GM10248 (cell line): ENCODE data around the gene POU6F2.
"Not testable (repeated sequence)": the region's sequence is repeated elsewhere in the genome, so short reads cannot be mapped to it uniquely, and the experiment has no call there.

ENCODE experiments used
- CTCF ChIA-PET: fragments of 300-600 bp; sonication (Branson Sonifier 250); formaldehyde crosslinking; extraction: SDS; loops from one replicate; lab custom pipeline; 2021; ENCODE audit warnings: antibody characterized with exemption; lab: Yijun Ruan, JAX
- POLR2A ChIA-PET: fragments of 350-650 bp; sonication (Branson Sonifier 250); formaldehyde crosslinking; extraction: SDS; loops from one replicate; lab custom pipeline; 2020; ENCODE audit warnings: antibody characterized with exemption; lab: Yijun Ruan, JAX
- DNase-seq: peaks from one replicate; pipeline ENCODE4 v3.0.0; 2012; ENCODE audit errors: extremely low spot score
- TF ChIP-seq, protein P1 (sequence below): IDR thresholded peaks from 2 replicates; pipeline ENCODE4 v1.5.1; 2012; ENCODE audit warnings: mild to moderate bottlenecking, low read depth; ENCODE audit errors: extremely low read depth, missing control alignments, control extremely low read depth

Gene POU6F2

DNA sequence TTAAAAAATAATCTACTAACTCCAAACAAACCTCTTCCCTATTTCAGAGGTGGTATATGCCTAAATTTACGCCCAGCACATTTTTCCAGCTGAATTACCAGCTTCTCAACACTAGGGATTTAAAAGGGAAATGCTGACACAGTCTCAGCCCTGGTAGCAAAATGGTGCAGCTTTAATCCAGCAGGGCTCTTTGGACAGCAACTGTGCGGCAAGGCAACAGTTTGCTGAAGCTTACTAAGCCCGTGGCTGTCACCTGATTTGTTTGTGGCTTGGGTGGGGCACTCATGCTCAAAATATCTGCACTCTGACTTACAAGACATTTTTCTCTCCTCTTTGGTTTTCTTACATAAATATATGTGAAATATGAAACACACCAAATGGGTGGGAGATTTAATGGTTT, 206.7 kb downstream of the POU6F2 start:
- TF ChIP-seq, protein P1, sequence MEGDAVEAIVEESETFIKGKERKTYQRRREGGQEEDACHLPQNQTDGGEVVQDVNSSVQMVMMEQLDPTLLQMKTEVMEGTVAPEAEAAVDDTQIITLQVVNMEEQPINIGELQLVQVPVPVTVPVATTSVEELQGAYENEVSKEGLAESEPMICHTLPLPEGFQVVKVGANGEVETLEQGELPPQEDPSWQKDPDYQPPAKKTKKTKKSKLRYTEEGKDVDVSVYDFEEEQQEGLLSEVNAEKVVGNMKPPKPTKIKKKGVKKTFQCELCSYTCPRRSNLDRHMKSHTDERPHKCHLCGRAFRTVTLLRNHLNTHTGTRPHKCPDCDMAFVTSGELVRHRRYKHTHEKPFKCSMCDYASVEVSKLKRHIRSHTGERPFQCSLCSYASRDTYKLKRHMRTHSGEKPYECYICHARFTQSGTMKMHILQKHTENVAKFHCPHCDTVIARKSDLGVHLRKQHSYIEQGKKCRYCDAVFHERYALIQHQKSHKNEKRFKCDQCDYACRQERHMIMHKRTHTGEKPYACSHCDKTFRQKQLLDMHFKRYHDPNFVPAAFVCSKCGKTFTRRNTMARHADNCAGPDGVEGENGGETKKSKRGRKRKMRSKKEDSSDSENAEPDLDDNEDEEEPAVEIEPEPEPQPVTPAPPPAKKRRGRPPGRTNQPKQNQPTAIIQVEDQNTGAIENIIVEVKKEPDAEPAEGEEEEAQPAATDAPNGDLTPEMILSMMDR, result no peak
- no peak for DNase-seq
- ChIA-PET POLR2A (no interaction called here), CTCF (interaction anchor here (0.9 kb wide), 1 partner anchor 18 kb away, joined by 3 read pairs; no protein-coding TSS in a partner anchor)

DNA sequence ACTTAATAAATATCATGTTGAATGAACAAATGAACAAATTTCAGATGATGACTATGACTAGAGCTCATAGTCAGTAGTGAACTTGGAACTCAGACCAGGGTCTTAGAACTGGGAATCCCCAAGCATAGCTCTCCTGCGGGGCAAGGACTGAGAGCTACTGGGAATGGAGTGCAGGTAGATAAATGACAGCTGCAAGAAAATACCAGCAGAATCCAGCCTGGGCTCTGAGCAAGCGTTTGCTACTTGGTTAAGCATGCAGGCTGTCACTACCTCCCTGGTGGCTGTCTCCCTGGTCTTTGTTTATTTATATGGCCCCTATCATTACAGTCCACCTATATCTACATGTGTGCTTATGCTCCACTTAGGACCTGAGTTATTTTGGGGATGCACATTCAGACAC, 208.4 kb downstream of the POU6F2 start:
- no peak for DNase-seq
- CTCF ChIA-PET, result no interaction called here
- TF ChIP-seq, protein P1, result no peak
- POLR2A ChIA-PET, result no interaction called here

DNA sequence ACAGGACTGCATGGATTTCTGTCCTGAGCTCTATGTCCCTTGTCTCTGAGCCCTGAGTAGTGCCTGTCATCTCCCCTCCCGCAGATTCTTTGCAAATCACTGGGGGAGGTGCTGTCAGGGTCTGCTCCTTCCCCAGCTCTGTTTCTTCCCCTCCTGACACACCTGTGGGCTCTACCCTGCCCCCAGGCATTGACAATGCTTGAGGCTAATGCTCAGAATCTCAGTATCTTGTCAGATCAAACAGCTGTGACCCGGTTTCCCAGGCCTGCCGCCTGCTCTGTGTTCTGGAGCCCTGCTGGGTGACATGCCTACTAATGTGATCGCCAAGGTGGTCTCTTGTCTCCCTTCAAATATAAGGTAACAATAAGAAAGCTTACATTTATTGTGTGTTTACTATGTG, 209.0 kb downstream of the POU6F2 start:
- DNase-seq, result no peak
- CTCF ChIA-PET, result no interaction called here
- TF ChIP-seq, protein P1, result no peak
- POLR2A ChIA-PET, result no interaction called here

DNA sequence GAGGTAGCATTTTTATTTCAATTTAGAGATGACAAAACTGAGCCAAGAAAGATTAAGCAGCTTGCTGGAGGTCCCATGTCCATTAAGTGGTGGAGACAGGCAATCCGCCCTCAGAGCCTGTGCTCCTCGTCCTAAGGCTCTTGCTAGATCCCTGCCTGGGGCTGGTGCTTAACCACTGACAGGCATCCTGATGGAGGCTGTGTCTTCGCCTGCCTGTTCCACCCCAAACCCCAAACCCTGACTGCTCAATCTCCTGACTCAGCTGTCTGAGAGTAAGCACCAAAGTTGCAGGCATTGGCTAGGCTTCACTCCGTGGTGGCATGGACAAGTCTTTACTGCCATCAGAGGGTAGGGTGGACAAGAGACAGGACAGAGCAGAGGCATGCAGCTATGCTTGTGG, 209.4 kb downstream of the POU6F2 start:
- DNase-seq, result no peak

DNA sequence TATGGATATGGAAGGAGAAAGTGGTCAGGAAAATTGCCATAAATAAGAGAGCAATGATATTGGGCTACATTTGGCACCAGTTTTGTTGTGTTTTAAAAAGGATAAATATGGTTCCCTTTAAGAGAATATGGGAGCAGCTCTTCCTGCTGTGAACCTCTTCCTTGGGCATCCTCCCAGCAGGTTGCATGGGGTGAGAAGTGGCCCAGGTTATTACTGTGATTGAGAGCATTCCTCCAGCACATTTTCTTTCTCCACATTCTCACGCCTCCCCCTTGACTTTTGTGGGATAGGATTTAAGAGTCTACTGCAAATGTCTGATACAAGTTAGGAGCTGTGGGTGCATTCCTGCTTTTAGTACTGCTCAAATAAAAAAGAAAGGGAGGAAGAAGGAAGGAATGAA, 214.8 kb downstream of the POU6F2 start:
- TF ChIP-seq, protein P1, result no peak
- no peak for DNase-seq
- ChIA-PET POLR2A (no interaction called here), CTCF (no interaction called here)

More for the DNA sequence above, 209.4 kb downstream of the POU6F2 start:
- ChIA-PET CTCF (no interaction called here), POLR2A (no interaction called here)
- TF ChIP-seq, protein P1, result no peak

DNA sequence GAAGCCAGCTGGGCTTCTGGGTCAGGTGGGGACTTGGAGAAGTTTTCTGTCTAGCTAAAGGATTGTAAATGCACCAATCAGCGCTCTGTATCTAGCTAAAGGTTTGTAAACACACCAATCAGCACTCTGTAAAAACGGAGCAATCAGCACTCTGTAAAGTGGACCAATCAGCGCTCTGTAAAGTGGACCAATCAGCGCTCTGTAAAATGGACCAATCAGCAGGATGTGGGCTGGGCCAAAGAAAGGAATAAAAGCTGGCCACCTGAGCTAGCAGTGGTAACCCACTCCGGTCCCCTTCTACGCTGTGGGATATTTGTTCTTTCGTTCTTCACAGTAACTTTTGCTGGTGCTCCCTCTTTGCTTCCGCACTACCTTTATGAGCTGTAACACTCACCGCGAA, 216.7 kb downstream of the POU6F2 start:
- POLR2A ChIA-PET, CTCF ChIA-PET: not testable (repeated sequence)

DNA sequence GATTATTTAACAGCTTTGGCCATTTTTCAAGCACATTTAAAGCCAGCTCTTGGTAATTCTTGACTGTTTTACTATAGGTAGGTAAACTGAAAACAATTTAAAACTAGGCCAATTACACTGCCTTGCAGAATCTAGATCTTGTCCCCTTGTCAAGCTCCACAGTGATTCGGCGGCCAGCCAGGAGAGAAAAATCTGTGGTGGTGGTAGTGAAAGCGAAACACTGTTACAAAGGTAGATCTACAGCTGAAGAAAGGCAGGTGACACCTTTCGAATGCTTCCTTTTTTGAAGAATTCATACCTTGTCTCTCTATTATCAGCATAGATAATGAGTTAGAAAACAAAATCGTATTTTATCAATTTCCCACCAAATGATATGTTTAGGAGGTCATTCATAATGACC, 218.3 kb downstream of the POU6F2 start:
- ChIA-PET CTCF (no interaction called here), POLR2A (no interaction called here)
- DNase-seq, result no peak
- TF ChIP-seq, protein P1, result no peak

More for the DNA sequence above, 216.7 kb downstream of the POU6F2 start:
- DNase-seq, result not testable (repeated sequence)
